Thyroid gland (tissue), 4 donors: ENCODE measurements around the gene ASIC2.

ENCODE experiments used
- POLR2A ChIP-seq, 2 donors: fragments of 450-650 bp; IDR thresholded peaks; one replicate each; pipeline ENCODE4 v1.6.1; 2017; ENCODE audit warnings: antibody characterized with exemption in 2 of 2, mild to moderate bottlenecking in 2 of 2, moderate library complexity in 1 of 2
- TF ChIP-seq, protein P1 (sequence below), 6 experiments: fragments of 200-600 bp in 3 of 6; fragments of 450-650 bp in 3 of 6; sonication (generic) in 3 of 6; IDR thresholded peaks; one replicate each; pipeline ENCODE4 v1.5.1; 2016 to 2019; ENCODE audit warnings: antibody characterized with exemption in 6 of 6, mild to moderate bottlenecking in 2 of 6, inconsistent platforms in 1 of 6, moderate library complexity in 1 of 6

DNA sequence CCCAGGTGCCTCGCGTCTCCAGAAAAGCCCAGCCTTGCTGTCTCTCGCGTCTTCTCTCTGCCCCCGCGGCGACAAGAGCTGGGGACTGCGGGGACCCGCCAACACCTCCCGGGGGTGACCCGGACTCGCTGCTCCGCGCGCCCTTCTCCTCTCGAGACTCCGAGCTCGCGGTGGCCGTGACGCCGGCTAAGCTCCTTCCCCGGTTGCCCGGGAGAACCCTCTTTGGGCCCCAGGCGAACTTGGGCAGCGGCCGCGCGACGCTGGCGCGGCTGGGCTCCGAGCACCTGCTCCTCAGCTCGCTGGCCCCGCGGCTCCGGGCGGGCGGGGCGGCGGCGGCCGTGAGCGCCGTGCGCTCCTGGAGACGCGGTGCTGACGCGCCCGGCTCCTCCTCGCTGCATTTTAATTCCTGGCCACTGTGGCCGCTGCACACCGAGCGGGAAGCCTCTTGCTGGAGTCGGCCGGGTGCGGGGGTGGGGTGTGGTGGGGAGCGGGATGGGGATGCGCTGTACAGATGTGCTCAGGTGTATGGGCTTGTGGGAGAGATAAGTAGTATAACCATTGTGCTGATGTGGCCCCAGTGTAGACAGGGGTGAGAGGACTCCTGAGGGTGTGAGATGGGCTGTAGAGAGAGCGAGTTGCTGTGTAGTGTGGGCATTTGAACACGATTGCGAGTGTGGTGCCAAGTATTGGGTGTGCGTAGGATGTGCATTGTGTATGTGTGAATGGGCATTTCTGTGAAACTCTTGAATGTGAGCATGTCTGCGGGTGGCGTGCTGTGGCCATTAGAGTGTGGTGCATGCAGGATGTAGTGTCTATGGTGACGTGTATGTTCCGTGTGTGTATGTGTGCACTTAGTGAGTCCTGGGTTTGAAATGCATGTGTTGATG lies at the start of gene ASIC2:
- TF ChIP-seq, protein P1, sequence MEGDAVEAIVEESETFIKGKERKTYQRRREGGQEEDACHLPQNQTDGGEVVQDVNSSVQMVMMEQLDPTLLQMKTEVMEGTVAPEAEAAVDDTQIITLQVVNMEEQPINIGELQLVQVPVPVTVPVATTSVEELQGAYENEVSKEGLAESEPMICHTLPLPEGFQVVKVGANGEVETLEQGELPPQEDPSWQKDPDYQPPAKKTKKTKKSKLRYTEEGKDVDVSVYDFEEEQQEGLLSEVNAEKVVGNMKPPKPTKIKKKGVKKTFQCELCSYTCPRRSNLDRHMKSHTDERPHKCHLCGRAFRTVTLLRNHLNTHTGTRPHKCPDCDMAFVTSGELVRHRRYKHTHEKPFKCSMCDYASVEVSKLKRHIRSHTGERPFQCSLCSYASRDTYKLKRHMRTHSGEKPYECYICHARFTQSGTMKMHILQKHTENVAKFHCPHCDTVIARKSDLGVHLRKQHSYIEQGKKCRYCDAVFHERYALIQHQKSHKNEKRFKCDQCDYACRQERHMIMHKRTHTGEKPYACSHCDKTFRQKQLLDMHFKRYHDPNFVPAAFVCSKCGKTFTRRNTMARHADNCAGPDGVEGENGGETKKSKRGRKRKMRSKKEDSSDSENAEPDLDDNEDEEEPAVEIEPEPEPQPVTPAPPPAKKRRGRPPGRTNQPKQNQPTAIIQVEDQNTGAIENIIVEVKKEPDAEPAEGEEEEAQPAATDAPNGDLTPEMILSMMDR (IDR thresholded peaks at IDR 0.05): no peak
- no peak for TF ChIP-seq POLR2A (IDR thresholded peaks at IDR 0.05)
